ENCODE results near the gene GDF2.

GDF2 gene

DNA sequence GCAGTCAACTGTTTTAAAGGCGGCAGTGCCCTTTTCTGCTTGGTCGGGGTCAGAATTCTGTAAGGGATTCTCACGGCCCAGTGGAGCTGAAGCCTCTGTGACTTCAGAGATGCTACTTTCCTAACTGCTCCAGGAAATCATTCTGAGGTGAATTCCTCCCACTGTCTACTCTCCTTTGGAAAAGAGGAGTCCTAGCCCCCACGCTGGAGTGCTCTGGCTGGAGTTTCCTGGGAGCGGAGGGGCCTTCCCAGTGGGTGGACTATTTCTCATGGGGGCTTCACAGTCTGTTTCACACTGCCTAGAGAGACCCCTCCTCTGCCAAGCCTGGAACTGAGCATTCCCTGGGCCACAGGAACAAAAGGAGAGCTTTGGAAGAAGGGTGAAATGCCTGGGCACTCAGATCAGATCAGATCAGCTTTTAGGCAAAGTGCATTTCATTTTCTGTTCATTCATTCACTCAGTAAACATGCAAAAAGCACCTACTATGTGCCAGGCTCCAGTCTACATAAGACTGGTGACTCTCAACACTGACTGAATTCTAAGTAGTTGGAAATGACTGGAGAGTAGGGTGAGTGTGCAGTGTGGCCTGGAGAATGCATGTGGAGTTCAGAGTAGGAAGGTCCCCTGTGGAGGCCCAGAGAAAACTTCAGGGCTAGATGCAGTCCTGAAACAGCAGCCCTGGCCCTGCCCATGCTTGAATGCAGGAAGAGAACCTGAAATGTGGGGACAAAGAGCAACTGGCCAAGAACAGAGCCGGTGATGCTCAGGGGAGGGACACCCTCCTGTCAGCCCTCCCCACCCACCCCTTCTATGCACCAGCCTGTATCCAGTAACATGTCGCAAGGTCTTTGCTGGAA lies 49.6 kb downstream of the GDF2 start:
- DNase-seq, result no peak

DNA sequence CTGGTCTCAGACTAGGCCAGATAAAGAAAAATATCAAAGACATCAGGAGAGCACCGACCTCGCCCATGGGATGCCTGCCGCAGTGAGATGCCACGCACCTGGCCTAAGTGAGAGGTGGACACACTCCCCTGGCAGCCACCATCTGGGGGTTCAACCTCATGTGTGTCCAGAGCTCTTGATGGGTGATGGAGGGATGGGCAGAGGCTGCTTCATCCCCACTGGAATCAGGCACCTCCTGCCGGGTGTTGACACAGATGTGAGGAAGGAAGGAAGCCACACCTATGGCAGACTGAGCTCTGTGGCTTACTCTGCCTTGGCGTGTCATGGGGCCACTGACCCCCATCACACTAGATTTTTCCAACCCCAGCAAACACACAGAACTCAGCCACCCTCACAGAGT lies 50.5 kb downstream of the GDF2 start:
- DNase-seq, result no peak

DNA sequence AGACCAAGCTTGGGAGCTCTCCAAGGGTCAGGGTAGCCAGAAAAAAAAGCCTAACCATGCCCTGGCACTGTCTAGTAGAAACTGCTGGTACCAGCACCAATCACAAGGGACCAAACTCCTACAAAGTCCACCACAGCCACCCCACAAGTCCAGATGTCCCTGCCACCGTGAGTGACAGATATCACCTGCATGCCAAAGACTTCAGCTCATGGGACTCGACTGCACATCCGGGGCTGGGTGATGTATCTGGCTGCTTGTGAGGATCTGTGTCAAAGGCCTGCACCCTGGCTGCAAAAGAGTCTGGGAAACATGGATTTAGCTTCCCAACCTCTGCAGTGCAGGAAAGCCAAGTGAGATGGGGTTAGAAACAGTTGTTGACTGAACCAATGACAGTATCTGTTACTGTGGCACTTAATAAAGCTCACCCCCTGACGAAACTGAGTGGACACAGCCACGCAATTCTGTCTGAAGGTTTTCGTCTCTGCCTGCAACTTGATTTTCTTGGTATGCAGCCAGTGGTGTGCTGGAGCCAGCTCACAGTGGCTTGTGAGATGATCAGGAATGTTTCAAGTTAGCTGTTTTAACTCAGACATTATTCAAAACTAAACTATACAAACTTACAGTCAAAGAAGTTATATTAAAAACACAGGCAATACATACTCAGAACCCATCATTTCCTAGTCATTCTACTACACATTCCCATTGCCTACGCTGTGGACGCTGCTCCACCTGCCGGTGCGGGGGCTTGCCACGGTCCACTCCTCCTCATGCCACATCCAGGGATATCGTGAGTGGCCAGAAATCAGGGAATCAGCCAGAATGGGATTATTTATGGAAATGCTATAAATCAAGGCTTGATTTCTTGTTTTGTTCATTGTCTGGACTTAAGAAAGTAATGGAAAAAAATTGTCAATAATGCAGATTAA lies 52.6 kb downstream of the GDF2 start:
- no peak for DNase-seq

DNA sequence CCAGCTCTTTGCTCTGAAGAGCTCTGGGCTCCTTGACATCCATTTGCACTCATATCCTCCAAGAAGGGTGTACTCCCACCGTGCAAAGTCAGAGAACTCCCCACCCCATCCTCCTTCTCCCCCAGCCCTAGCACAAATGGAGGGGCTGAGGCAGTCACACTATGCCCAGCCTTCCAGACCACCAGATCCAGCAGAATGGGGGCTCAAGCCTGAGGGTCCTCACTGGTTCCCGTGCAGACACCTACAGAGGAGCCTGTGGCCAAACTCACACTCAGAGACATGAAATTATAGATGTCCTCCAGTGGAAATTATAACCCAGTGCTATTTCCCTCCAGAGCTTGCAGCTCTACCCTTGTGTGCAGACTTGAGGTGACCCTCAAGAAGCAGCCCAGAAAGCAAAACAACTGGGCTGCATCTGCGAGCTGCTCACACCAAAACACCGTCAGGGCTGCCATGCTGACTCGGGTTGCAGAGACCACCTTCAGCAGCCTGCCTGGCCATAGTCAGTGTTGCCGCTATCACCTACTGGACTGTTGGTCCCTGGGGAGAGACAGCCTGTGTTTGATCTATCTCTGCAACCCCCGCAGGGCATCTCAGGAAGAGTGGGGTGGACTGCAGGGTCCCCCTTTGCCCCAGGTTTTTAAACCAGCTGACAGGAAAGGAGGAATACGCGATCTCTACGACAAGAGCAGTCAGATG lies 54.4 kb downstream of the GDF2 start:
- no peak for DNase-seq

All from NCI-H1436 (cell line).